Measurements from ENCODE around the gene CD40LG.

The CD40LG gene

GRCh38 chrX:136626237-136626636, 21.7 kb upstream of the CD40LG start:
- Histone ChIP-seq H3K27me3 (ENCODE audit: low read depth, low read length) (no peaks in the 10 kb centered on the region), H3K27ac (ENCODE audit: low read length) (no peak overlapping the region)

GRCh38 chrX:136626891-136627290, 21.1 kb upstream of the CD40LG start:
- H3K4me1 ChIP-seq (ENCODE audit: control insufficient read depth in 1 of 2, insufficient read depth in 2 of 2, low read length in 2 of 2) = no peaks in the 10 kb centered on the region
- H3K9me3 ChIP-seq (ENCODE audit: control insufficient read depth in 1 of 2, low read length in 2 of 2) = no peaks in the 10 kb centered on the region
- no peaks in the 10 kb centered on the region for H3K36me3 ChIP-seq (ENCODE audit: control insufficient read depth in 1 of 2, insufficient read depth in 2 of 2, low read length in 2 of 2)
- H3K27me3 ChIP-seq (ENCODE audit: low read depth, low read length) = no peaks in the 10 kb centered on the region
- H3K4me3 ChIP-seq (ENCODE audit: low read depth in 1 of 2, low read length in 2 of 2) = no peak overlapping the region
- no peak overlapping the region for H3K27ac ChIP-seq (ENCODE audit: low read length)

More at GRCh38 chrX:136626237-136626636, 21.7 kb upstream of the CD40LG start:
- H3K36me3 ChIP-seq (ENCODE audit: control insufficient read depth in 1 of 2, insufficient read depth in 2 of 2, low read length in 2 of 2) = no peaks in the 10 kb centered on the region
- H3K4me1 ChIP-seq (ENCODE audit: control insufficient read depth in 1 of 2, insufficient read depth in 2 of 2, low read length in 2 of 2) = no peaks in the 10 kb centered on the region
- H3K4me3 ChIP-seq (ENCODE audit: low read depth in 1 of 2, low read length in 2 of 2) = no peak overlapping the region
- no peaks in the 10 kb centered on the region for H3K9me3 ChIP-seq (ENCODE audit: control insufficient read depth in 1 of 2, low read length in 2 of 2)

GRCh38 chrX:136627409-136627808, 20.5 kb upstream of the CD40LG start:
- no peak overlapping the region for H3K4me3 ChIP-seq (ENCODE audit: low read depth in 1 of 2, low read length in 2 of 2)
- H3K27me3 ChIP-seq (ENCODE audit: low read depth, low read length) = no peaks in the 10 kb centered on the region
- H3K4me1 ChIP-seq (ENCODE audit: control insufficient read depth in 1 of 2, insufficient read depth in 2 of 2, low read length in 2 of 2) = no peaks in the 10 kb centered on the region
- no peaks in the 10 kb centered on the region for H3K9me3 ChIP-seq (ENCODE audit: control insufficient read depth in 1 of 2, low read length in 2 of 2)
- no peaks in the 10 kb centered on the region for H3K36me3 ChIP-seq (ENCODE audit: control insufficient read depth in 1 of 2, insufficient read depth in 2 of 2, low read length in 2 of 2)
- no peak overlapping the region for H3K27ac ChIP-seq (ENCODE audit: low read length)

GRCh38 chrX:136629084-136629750, 18.7 kb upstream of the CD40LG start:
- no peaks in the 10 kb centered on the region for H3K27me3 ChIP-seq (ENCODE audit: low read depth, low read length)
- no peak overlapping the region for H3K4me3 ChIP-seq (ENCODE audit: low read depth in 1 of 2, low read length in 2 of 2)
- no peak overlapping the region for H3K27ac ChIP-seq (ENCODE audit: low read length)
- H3K36me3 ChIP-seq (ENCODE audit: control insufficient read depth in 1 of 2, insufficient read depth in 2 of 2, low read length in 2 of 2) = no peaks in the 10 kb centered on the region
- H3K9me3 ChIP-seq (ENCODE audit: control insufficient read depth in 1 of 2, low read length in 2 of 2) = no peaks in the 10 kb centered on the region
- no peaks in the 10 kb centered on the region for H3K4me1 ChIP-seq (ENCODE audit: control insufficient read depth in 1 of 2, insufficient read depth in 2 of 2, low read length in 2 of 2)

GRCh38 chrX:136630881-136631280, 17.1 kb upstream of the CD40LG start:
- Histone ChIP-seq H3K4me3 (ENCODE audit: low read depth in 1 of 2, low read length in 2 of 2) (no peak overlapping the region), H3K4me1 (ENCODE audit: control insufficient read depth in 1 of 2, insufficient read depth in 2 of 2, low read length in 2 of 2) (no peaks in the 10 kb centered on the region), H3K27me3 (ENCODE audit: low read depth, low read length) (no peaks in the 10 kb centered on the region), H3K9me3 (ENCODE audit: control insufficient read depth in 1 of 2, low read length in 2 of 2) (no peaks in the 10 kb centered on the region), H3K27ac (ENCODE audit: low read length) (no peak overlapping the region), H3K36me3 (ENCODE audit: control insufficient read depth in 1 of 2, insufficient read depth in 2 of 2, low read length in 2 of 2) (no peaks in the 10 kb centered on the region)

- Histone ChIP-seq H3K9me3 (ENCODE audit: control insufficient read depth in 1 of 2, low read length in 2 of 2) (no peaks in the 10 kb centered on the region), H3K27me3 (ENCODE audit: low read depth, low read length) (no peaks in the 10 kb centered on the region), H3K4me1 (ENCODE audit: control insufficient read depth in 1 of 2, insufficient read depth in 2 of 2, low read length in 2 of 2) (no peaks in the 10 kb centered on the region), H3K36me3 (ENCODE audit: control insufficient read depth in 1 of 2, insufficient read depth in 2 of 2, low read length in 2 of 2) (no peaks in the 10 kb centered on the region), H3K27ac (ENCODE audit: low read length) (no peak overlapping the region), H3K4me3 (ENCODE audit: low read depth in 1 of 2, low read length in 2 of 2) (no peak overlapping the region)
These were observed 12.7 kb upstream of the CD40LG start for GRCh38 chrX:136635235-136635634.

GRCh38 chrX:136636121-136636520, 11.8 kb upstream of the CD40LG start:
- Histone ChIP-seq H3K27ac (ENCODE audit: low read length) (no peak overlapping the region), H3K27me3 (ENCODE audit: low read depth, low read length) (no peaks in the 10 kb centered on the region), H3K9me3 (ENCODE audit: control insufficient read depth in 1 of 2, low read length in 2 of 2) (no peaks in the 10 kb centered on the region), H3K4me3 (ENCODE audit: low read depth in 1 of 2, low read length in 2 of 2) (no peak overlapping the region), H3K4me1 (ENCODE audit: control insufficient read depth in 1 of 2, insufficient read depth in 2 of 2, low read length in 2 of 2) (no peaks in the 10 kb centered on the region), H3K36me3 (ENCODE audit: control insufficient read depth in 1 of 2, insufficient read depth in 2 of 2, low read length in 2 of 2) (no peaks in the 10 kb centered on the region)

- Histone ChIP-seq H3K27ac (ENCODE audit: low read length) (no peak overlapping the region), H3K27me3 (ENCODE audit: low read depth, low read length) (no peaks in the 10 kb centered on the region)
These were observed 8.3 kb upstream of the CD40LG start for GRCh38 chrX:136639506-136640176.

GRCh38 chrX:136643243-136643642, 4.7 kb upstream of the CD40LG start:
- Histone ChIP-seq H3K36me3 (ENCODE audit: control insufficient read depth in 1 of 2, insufficient read depth in 2 of 2, low read length in 2 of 2) (no peaks in the 10 kb centered on the region), H3K4me1 (ENCODE audit: control insufficient read depth in 1 of 2, insufficient read depth in 2 of 2, low read length in 2 of 2) (no peaks in the 10 kb centered on the region), H3K9me3 (ENCODE audit: control insufficient read depth in 1 of 2, low read length in 2 of 2) (no peaks in the 10 kb centered on the region), H3K27me3 (ENCODE audit: low read depth, low read length) (no peaks in the 10 kb centered on the region), H3K4me3 (ENCODE audit: low read depth in 1 of 2, low read length in 2 of 2) (no peak overlapping the region), H3K27ac (ENCODE audit: low read length) (no peak overlapping the region)

More at GRCh38 chrX:136639506-136640176, 8.3 kb upstream of the CD40LG start:
- Histone ChIP-seq H3K4me3 (ENCODE audit: low read depth in 1 of 2, low read length in 2 of 2) (no peak overlapping the region), H3K4me1 (ENCODE audit: control insufficient read depth in 1 of 2, insufficient read depth in 2 of 2, low read length in 2 of 2) (no peaks in the 10 kb centered on the region), H3K9me3 (ENCODE audit: control insufficient read depth in 1 of 2, low read length in 2 of 2) (no peaks in the 10 kb centered on the region), H3K36me3 (ENCODE audit: control insufficient read depth in 1 of 2, insufficient read depth in 2 of 2, low read length in 2 of 2) (no peaks in the 10 kb centered on the region)

GRCh38 chrX:136646602-136647239, 1.2 kb upstream of the CD40LG start:
- Histone ChIP-seq H3K4me1 (ENCODE audit: control insufficient read depth in 1 of 2, insufficient read depth in 2 of 2, low read length in 2 of 2) (no peaks in the 10 kb centered on the region), H3K27ac (ENCODE audit: low read length) (no peak overlapping the region), H3K4me3 (ENCODE audit: low read depth in 1 of 2, low read length in 2 of 2) (no peak overlapping the region), H3K27me3 (ENCODE audit: low read depth, low read length) (no peaks in the 10 kb centered on the region), H3K9me3 (ENCODE audit: control insufficient read depth in 1 of 2, low read length in 2 of 2) (no peaks in the 10 kb centered on the region), H3K36me3 (ENCODE audit: control insufficient read depth in 1 of 2, insufficient read depth in 2 of 2, low read length in 2 of 2) (no peaks in the 10 kb centered on the region)

GRCh38 chrX:136650811-136651210, 2.9 kb downstream of the CD40LG start:
- H3K4me1 ChIP-seq (ENCODE audit: control insufficient read depth in 1 of 2, insufficient read depth in 2 of 2, low read length in 2 of 2) = no peaks in the 10 kb centered on the region
- no peak overlapping the region for H3K27ac ChIP-seq (ENCODE audit: low read length)
- H3K36me3 ChIP-seq (ENCODE audit: control insufficient read depth in 1 of 2, insufficient read depth in 2 of 2, low read length in 2 of 2) = no peaks in the 10 kb centered on the region
- no peaks in the 10 kb centered on the region for H3K9me3 ChIP-seq (ENCODE audit: control insufficient read depth in 1 of 2, low read length in 2 of 2)
- no peak overlapping the region for H3K4me3 ChIP-seq (ENCODE audit: low read depth in 1 of 2, low read length in 2 of 2)
- H3K27me3 ChIP-seq (ENCODE audit: low read depth, low read length) = no peaks in the 10 kb centered on the region

Data from muscle layer of duodenum (tissue), 2 donors.